ENCODE results near the gene HOXA3.

Gene HOXA3

DNA sequence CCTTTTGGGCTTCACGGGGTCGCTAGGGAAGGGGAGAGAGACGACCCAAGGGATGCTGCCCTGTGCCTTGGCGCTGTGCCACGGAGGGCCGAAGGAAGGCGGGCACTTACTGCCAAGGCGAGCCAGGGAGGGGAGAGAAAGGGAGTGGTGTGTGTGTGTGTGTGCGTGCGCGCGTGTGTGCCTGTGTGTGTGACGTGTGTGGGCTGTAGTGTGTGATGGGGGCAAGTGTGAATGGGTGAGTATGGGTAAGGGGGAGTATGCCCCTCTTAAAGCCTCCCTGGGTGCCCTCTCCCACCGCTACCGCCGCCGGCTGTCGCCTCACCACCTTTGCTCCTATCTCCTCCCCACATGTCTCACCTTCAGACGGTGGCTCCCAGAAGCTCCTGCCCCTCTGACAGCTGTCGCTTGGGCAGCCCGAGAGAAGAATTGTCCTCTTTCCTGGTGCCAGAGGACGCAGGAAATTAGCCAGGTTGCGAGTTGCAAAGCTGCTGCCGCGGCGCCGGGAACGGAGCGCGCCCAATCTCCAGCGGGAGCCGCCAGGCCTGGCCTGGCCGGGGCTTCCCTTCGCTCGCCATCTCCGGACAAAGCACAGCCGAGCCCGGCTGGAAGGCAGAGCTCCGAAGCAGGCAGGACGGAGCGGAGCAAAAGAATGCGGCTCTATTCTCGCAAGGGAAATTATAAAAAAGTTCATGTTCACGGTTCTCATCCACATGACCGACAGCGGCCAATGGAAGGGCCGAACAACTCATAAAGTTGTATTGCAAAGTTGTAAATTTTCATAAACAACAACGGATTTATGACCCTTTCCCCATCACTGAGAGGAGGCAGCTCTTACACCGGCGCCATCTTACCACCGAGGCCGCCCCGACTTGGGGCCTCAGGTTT, at the start of gene HOXA3:
Gene HOXA3 (minus strand): TSS at position 653 of the 885 bp plus-strand sequence. CDS start 41,943 bp downstream, outside the sequence.
- no peak for DNase-seq (ENCODE audit: low read depth)

DNA sequence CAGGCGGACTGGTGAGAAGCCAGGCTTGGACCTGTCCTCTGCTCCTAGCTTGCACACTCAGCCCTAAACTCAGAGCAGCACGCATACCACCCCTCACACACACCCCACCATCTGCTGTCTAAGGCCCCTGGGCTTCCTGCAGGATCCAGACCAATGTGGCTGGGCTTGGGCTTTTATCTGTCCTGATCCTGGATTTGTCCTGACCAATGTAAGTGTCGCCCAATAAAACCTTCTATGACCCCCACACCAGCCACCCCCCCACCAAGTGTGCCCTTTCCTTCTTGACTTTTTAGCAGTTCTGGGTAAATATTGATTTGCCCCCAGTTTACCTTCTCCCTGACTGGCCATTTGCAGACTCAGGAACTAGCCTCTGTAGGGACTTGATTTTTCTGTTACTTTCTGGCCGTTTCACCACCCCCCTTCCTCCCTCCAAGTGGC, 49.2 kb upstream of the HOXA3 start:
- DNase-seq (ENCODE audit: low read depth): no peak

DNA sequence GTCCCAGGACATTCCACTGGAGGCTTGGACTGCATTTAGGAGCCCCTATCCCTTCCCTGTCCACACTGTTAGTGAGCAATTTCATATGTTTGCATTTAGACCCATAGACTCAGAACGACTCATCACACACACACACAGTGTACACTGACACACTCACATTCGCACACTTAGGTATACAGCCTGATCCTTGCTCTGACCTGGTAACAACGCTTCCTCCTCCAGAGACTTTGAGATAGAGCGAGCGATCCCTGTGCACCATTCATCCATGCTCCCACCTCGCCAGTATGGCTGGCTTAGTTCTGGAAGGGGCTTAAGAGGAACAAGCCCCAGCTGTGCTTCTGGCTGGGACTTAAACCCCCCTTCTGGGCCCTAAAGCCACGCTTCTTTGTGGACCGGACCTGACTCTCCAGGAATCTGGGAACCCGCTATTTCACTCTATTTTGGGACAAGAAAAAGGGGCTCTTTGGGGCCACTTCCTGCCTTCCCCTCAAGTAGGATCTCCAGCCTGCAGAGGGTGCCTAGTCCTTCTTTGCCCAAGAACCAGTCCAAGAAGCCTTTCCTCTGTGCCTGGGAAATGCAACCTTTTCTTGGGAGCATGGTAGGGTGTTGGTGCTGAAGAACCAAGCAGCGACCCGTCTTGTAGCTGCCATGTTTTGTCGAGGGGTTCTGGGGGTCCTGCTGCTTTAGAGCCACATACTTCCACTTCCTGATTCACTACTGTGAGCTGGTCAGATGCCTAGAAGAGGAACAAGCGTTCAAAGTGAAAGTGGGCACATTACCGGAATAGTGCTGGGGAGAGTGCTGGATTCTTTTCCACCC, 48.6 kb upstream of the HOXA3 start:
- no peak for DNase-seq (ENCODE audit: low read depth)

DNA sequence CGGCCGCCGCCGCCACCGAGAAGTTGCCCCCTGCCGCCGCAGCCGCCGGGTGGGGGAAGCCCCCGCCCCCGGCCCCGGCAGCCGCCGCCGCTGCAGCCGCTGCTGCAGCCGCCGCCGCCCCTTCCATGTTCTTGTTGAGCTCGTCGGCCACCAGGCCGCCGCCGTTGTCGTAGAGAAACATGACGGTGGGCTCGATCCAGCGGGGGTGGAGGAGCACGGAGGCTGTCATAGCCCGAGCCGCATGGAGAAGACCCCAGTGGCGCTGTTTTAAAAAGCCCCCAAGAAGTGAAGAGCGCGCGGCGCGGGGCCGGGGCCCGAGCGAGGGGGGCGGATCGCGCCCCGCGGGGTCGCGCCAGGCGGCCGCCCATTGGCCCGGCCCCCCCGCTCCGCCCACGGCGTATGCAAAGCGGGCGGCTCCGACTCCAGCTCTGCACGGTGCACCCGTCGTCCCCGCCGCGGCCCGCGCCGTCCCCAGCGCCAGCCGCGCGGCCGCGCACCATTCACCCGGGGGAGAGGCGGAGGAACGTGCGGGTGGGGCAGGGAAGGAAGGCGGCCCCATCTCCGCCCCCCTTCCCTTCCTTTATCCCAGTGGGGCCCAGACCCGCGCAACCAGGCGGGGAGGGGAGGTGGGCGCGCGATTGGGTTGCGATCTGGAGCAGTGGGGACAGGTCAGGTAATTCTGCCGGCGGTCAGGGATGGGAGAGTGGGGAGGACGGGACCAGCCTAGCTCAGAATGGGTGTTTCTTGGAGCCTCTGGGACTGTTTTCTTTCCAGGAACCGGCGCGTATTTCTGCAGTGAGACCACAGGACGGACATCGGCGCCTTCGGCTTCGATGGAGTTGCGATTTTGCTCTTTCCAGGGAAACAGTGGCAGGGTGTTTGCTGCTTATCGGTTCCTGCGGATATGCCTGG, 47.7 kb upstream of the HOXA3 start, which contains the start of gene HOXA13:
Gene HOXA13 (minus strand): TSS at position 243 of the 912 bp plus-strand sequence. CDS start 14 bp downstream, at position 229.
- no peak for DNase-seq (ENCODE audit: low read depth)

DNA sequence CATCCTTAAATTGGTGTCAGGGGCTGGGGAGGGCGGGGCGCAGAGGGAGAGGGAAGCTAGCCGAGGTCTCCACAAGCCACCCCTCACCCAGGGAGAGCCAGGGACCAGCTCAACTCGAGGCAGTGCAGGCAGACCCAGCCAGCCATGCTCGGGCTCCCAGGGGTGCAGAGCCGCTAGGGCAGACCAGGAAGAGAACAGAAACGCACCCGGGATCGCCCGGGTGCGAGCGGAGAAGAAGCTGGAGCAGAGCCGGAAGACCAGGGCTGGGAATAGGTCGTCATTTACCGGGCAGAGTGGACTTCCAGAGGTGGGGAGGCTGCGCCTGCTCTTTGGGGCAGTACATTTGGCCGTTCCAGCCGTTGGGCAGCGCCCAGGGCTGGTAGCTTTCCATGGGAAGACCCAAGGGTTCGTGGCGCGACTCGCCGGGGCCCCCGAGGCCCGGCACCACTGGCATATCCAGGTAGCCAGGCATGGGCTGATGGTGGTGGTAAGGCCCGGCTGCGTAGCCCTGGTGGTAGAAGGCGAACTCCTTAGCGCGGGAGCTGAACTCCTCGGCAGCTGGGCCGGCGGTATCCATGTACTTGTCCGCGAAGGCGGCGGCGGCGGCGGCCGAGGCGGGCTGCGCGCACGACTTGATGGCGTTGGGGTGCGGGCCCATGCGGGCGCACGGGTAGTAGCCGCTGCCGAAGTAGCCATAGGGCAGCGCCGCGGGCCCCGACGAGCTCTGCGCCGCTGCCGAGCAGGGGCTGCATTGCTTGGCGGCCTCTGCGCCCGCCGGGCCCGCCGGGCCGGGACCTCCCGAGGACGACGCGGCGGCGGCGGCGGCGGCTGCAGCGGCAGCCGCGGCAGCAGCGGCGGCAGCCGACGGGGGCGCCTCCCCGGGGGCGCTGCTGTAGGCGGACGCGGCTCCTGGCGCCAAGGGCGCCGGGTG, 46.8 kb upstream of the HOXA3 start:
- DNase-seq (ENCODE audit: low read depth): no peak

DNA sequence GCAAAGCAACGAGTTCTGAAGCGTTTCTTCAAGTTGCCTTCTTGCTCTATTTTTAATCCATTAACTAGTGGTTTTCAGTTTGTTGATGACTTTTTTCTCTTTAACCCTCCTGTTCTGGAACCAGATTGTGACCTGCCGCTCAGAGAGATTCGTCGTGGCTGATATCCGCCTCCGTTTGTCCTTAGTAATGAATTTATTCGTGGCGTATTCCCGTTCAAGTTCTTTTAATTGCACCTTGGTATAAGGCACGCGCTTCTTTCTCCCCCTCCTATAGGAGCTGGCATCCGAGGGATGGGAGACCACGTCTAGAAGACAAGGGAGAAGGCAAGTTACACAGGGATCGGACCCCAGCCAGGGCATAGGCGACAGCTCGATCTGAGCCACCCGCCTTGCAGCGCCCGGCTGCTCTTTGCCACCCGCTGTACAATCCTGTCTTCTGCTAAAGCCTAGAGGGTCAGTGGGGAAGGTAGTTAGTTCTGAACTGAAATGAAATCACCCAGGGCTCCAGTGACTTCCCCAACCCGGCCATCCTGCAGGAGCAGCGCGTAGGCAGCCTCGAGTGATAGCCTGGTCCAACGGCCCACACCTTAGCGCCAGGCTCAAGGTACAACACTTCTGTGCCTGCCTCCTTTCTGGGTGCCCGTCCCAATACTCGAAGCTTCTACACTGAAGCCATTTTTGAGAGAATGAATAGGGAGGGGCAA, 45.9 kb upstream of the HOXA3 start:
- DNase-seq (ENCODE audit: low read depth): no peak

DNA sequence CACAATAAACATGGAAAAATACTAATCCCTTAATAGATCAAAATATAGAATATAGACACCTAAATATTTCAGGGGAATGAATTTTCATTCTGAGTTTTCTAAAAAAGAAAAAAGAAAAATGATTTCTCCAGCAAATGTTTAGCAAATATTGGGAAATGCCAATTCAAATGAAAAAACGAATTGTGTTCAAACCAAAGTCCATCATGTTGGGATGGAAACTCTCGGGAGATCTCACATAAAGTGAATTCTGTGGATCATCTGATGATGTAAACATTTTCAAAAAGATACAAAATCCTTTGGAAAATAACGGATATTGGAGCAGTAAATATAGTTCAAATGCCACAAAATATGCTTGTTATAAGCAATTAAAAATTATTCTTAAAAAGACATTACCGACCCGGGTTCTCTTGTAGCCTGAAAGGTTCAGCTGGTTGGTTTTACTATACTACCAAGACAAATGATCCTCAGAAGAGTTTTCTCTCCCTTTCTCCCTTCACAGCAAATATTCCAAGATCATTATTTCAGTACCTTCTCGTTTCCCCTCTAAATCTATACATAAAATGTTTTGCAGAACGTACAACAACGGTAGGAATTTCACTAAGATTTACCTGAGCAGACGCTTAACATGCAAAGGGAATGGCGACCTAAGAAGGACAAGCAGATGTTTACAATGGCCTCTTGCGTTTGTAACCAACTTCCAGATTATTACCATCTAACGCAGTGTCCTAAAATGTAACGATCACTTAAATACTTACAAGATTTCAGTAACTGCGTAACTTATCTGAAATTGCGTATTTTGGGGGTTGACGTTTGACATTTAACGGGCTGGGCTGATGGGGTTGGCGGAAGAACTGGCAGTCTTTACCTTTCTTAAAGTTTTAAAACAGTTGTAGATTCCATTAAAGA, 45.0 kb upstream of the HOXA3 start:
- no peak for DNase-seq (ENCODE audit: low read depth)

DNA sequence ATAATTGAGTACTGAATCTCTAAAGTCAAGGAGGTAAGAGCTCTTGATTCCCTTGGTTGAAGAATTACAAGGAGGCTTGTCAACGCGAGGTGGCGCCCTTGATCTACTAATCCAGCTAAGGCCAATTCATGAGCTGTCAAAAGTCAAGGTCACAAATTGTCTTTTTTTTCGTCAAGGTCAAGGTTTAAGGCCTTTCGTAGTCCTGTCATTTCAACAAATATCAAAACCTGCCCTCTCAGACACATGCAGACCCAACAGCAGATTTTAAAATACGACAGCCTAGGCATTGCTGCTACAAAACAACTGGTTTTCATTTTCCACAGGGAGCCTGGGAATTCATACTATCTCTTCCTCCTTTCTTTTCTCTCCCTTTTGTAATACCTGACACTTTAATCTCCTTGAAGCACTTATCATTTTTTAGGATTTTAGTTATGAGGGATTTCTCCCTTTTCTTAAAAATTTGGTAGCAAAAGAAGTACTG, 43.9 kb upstream of the HOXA3 start:
- DNase-seq (ENCODE audit: low read depth): no peak

DNA sequence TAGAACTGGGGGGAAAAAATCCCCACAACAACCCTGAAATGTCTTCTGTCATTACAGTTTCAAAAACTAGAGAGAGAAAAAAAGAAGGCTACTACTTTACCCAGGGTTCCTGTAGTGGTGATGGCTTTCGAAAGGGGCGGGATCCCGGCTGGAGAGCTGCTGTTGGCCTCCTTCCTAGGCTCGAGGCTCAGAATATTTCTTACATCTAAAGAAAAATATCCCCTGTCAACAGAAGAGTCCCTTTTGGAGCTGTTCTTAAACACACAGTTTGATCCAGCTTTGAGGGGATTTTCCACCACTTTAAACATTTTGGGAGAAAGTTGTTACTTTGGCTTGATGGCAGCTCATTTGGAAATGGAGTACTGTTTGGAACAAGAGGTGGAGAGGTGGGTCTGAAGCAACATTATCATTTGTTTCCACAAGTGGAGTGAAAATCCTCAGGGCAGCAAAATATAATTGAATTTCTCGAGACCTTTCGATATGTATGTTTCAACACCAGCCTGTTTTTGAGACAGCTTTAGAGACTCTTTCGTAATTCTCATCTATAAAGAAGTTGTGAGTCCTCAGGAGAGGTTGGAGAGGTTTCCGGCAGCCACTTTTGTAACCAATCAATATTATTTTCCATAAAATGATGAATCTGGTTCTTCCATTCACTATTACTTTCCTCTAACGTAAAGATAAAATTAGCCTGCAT, 42.5 kb upstream of the HOXA3 start:
- no peak for DNase-seq (ENCODE audit: low read depth)

DNA sequence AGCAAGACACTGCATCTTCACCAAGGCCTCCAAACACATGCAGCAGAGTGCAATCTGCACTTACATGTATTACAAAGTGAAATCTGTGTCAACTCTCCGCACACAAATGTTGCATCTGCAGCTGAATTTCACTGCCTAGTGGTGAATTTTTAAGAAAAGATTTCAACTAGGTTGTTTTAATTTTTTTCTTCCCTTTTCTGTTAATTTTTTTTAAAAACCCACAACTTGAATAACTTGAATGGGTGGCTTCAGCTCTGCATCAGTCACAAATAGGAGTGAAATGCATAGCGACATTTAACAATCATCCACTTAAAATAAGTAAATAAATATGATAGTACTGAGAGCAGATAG, 41.6 kb upstream of the HOXA3 start:
- no peak for DNase-seq (ENCODE audit: low read depth)

DNA sequence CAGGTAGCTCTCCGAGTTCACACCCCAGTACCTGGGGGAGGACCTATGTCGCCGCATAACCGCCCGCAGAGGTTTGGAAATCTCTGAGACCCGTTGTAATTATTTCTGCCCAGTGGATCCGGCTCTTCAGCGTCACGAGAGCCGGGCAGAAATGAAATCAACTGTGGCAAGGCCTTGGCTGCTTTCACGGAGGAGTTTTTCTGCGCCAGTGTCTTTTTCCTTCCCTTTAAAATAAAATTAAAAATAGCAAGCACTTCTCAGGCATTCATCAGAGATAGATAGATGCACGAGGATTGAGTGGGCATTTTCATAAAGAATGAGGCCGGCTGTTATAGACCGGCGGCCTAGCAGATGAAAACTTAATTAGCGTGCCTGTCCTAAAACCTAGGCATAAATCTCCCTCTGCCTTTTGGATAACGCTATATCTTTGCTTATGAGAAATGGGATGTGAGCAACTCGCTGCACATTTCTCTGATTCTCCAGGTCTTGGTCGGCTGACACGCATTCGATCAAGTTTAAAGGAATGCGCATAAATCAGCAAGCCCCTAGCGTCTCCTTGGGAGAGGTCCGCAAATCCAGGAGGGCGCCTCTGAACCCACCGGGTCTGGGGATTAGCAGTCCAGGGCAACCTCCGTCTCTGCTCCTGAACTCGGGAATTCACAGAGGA, 41.1 kb upstream of the HOXA3 start:
- no peak for DNase-seq (ENCODE audit: low read depth)

DNA sequence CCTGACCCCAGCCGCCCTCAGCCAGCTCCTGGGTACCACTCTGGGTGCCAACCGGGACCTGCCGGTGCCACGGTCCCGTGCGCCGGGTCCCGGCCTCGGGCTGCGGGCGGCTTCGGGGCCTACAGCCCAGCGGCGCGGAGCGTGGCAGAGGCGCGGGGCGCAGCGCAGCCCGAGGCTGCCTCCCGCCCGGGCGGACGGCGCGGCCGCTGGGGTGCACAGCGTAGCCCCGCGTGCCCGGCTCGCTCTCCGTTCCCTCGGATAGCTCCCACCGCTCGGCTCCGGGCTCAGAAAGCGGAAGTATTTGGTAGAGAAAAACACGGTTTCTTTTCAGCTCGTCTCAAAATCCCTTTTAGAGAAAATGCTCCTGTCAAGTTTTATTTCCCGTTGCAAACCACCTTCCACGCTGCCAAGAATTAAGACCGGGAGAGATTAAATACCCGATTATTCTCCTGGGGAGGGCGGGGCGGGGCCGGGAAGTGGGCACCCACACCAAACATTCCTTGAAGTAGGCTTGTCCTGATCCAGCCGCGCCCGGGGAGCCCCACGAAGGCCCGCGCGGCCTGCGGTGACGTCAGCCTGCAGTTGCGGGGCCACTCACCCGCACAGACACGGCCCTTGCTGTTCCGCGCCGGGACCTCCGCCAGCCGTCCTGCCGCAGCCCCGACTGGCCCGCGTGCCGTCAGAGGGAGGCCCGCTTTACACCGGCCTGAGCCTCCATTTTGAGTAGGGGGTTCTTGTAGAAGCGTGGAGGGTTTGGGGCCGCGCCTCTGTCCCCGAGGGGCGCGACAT, 40.4 kb upstream of the HOXA3 start:
- no peak for DNase-seq (ENCODE audit: low read depth)

DNA sequence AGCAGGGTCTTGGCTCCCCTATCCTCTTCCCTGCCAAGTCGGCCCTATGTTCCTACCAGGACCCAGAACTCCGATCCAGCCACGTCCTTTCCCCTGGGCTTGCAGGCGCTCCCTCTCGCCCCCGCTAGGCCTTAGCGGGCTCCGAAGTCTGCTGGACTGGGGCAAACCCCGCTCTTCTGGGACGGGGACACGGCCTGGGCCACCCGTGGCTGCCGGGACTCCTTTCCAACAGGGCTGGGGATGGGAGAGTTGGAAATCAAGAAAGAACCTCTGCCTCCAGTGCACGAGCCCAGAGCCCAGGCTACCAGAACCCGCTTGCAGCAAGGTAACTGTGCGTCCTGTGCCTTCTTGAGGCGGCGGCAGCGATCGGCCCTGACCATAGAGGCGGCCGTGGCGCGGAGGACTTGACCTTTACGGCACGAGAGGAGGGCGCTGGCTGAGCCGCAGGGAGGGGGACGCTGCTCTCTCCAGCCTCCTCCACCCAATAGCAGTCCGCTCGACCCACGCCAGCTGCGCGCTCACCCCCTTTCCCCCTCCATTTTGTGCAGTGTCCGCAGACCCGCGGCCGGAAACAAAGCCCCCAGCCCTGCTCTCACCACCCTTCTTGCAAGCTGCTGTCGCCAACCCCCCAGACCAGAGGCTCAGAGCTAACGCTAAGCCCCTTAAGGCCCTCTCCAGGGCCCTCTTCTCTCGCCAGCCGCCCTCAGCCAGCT, 39.6 kb upstream of the HOXA3 start:
- DNase-seq (ENCODE audit: low read depth): no peak

DNA sequence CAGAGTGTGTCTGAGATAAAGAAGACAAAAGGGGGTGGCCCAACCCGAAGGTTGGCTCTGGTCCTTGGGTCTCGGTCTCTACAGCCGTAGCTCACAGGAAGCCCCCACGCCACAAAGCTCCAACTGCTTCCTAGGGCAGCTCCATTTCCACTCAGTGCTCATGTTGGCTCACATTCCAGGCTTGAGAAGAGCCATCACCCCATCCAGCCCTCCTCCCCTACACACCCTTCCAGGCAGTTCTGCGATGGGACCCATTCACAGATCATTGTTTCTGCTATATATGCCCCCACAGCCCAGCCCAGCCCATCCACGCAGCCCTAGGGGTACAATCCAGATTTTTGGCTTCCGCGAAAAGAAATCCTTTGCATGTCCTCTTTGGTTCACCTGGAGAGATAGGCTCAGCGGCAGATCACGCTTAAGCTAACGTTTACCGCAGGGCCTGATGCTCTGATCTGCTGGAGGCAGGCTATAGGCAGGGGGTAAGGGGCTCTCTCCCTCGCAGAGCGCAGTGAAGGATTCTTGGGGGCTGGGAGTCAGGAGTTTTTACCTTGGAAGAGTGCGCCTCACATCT, 38.9 kb upstream of the HOXA3 start:
- DNase-seq (ENCODE audit: low read depth): no peak

DNA sequence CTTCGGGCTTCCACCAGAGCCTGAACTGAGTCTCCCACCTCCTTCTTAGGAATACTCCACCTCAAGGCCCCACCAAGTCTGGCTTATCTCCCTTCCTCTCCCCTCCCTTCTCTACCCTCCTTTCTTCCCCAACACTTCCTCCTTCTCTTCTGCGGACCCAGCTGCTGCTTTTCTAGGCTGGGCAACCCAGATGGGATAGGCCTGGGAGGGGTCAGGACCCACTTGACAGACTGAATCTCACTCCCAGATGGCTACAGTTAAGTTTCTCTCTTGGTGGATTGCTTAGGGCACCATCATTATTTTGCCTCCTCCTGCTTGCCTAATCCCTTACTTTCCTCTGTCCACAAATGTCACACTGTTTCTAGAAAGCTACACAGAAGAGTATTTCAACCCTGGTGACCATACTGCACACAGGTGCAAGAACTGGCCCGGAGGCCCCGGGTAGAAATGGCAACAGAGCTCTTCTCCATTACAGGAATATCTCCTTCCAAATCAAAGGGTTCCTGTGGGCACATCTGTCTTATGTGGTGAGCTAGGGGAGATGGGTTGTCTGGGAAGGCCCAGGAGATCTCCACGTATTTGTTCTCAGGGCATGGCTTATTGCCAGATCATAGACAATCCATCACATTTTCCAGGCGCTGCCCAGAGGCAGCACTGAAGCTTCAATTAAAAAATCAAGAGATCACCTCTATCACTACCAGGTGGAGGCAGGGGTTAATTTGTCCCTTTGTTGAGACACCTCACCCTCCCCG, 37.8 kb upstream of the HOXA3 start:
- DNase-seq (ENCODE audit: low read depth): no peak

Data from GM04503 (cell line).